Activated CD8-positive, alpha-beta memory T cell treated with anti-CD3 and anti-CD28 coated beads for 1 hour (primary cell): ENCODE measurements around the gene KLF12.

Experiments
- DNase-seq, 2 donors: peaks; one replicate each; pipeline ENCODE4 v3.0.0-alpha.2; 2020; ENCODE audit warnings: low read depth in 1 of 2; ENCODE audit errors: extremely low read depth in 1 of 2

KLF12 gene

DNA sequence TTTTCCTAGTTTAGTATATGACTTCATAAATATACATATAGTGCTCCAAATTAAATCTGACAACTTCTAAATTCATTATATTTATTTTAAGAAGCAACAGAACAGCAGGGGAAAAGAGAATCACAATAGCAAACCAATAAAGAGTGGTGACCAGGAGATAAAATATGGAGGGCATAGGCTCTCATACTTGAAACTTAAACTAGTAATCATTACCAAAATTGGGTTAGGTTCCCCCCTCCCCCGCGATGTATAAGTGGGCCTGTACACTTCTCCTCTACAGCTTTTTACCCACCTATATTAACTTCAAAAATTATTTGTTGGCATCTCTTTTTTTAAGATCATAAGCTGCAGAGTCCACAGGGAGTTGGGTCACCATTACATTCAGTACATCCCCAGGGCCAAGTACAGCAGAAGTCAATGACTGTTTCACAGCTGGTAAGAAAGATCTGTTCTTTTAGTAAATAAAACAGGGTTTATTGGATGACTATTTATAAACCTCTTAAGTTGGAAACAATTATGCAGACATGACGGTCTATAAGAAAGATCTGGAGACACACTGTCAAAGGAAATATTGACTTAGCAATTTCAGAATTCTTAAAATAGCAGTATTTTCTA lies 29.4 kb downstream of the KLF12 start:
- no peak for DNase-seq

- DNase-seq: no peak
Observed at GRCh38 chr13:74103970-74104555, 30.1 kb downstream of the KLF12 start.

GRCh38 chr13:74103196-74103595 lies 31.0 kb downstream of the KLF12 start:
- DNase-seq: no peak

DNA sequence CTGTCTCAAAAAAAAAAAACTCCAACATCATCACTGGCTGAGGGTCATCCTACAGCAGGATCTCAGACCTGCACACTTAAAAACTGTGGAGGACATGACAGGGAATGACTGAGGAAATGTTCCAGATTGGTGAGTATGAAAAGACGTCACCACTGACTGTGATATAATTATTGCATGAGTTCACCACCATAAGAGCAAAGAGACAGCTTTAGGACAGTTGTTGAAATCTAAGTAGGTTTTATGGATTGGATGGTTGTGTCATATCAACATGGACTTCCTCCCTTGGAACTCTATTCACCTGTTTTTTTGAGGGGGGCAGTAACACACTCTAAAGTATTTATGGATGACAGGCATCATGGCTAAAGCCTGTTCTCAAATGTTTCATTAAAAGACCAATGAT lies 31.5 kb downstream of the KLF12 start:
- DNase-seq: no peak

GRCh38 chr13:74101436-74101835 lies 32.8 kb downstream of the KLF12 start:
- DNase-seq: no peak

GRCh38 chr13:74098077-74098476 lies 36.1 kb downstream of the KLF12 start:
- no peak for DNase-seq

- DNase-seq: no peak
Observed at GRCh38 chr13:74097116-74097515, 37.1 kb downstream of the KLF12 start.

GRCh38 chr13:74093691-74094090 lies 40.5 kb downstream of the KLF12 start:
- no peak for DNase-seq

DNA sequence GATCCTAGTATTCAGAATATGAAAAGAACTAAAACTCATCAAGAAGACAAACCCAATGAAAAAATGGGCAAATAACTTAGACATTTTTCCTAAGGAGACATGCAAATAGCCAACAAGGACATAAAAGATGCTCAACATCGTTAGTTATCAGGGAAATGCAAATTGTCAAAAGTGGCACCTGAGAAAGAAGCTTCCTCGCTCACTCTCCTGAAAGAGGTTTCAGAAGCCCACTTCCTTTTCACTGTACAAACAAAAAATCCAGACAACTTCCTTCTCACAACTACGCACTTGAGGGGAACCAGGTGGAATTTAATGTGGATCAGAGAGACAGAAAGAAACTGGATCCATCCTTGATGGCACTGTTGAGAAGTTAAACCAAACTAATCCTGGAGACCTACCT lies 41.5 kb downstream of the KLF12 start:
- no peak for DNase-seq

GRCh38 chr13:74090869-74091605 lies 43.2 kb downstream of the KLF12 start:
- no peak for DNase-seq

- DNase-seq: no peak
Observed at GRCh38 chr13:74090397-74090796, 43.8 kb downstream of the KLF12 start.

DNA sequence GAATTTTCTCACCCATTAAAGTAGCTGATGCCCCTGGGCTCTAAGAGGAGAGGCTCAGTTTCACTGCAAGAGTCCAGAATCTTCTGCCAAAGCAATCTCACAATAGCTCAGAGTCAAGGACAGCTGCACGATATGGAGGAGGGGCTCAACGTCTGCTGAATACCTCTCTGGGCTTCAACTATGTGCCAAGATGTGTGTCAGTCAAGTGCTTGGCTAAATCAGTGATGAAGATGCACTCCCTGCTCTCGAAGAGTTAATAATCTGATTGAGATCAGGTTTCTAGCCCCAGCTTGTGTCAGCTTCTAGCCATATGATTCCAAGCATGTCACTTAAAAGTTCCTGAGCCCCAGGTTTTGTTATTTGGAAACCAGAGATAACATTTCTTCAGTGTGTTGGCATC lies 46.8 kb downstream of the KLF12 start:
- DNase-seq: no peak
